ENCODE measurements around the gene LINC00237.
A peak's percentile ranks its signal among the peaks of the same experiment; 100 is the strongest.

LINC00237 gene

DNA sequence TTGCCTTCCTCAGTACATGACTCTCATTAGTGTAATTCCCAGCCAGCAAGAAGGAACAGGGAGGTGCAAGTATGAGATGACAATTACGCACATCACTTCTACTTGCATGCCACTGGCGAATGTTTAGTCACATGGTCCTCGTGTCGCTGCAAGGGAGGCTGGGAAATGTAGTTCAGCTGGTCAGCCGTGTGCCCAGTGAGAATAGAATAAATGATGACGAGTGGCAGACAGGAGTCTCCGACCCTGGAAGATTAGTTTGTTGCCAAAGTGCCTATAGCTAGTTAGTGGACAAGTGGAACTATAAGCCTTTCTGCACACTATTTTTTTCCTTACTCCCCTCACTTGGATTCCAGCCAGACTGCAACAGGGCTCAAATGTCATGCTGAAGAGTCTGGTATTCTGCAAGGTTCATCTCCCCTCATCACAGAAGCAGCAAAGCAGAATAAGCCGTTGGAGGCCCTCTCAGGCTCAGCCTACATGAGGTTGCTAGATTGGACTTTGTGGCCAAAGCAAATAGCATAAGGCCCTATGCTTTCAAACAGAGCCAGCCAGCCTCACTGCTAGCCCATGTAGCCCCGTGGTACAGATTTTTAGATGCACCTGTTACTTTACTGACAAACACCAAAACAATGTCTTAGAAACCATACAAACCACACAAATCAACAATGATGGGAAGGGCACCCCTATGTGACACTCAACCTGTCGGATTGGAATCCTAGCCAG lies 9.7 kb downstream of the LINC00237 start:
- DNase-seq (ENCODE audit: low read depth), result no peak

- no peak for DNase-seq (ENCODE audit: low read depth)
Observed at GRCh38 chr20:21092806-21093205, 13.4 kb downstream of the LINC00237 start.

DNA sequence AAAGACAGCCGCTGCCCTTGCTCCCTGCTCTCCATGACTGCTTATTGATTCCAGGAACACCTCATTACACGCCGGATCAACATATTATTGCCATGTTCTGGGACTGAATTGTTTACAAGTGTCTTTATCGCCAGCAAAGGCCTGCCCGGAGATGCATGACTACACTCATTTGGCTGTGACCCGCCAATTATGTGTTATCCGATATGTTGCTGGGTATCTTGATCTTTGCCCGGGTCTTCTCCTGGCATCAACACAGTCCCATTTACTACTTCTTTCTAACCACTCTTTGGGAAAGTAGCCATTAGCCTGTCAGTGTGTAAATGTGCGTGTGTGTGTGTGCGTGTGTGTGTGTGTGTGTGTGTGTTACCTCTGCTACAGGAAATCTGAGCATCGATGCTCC lies 15.4 kb downstream of the LINC00237 start:
- DNase-seq (ENCODE audit: low read depth), result no peak

DNA sequence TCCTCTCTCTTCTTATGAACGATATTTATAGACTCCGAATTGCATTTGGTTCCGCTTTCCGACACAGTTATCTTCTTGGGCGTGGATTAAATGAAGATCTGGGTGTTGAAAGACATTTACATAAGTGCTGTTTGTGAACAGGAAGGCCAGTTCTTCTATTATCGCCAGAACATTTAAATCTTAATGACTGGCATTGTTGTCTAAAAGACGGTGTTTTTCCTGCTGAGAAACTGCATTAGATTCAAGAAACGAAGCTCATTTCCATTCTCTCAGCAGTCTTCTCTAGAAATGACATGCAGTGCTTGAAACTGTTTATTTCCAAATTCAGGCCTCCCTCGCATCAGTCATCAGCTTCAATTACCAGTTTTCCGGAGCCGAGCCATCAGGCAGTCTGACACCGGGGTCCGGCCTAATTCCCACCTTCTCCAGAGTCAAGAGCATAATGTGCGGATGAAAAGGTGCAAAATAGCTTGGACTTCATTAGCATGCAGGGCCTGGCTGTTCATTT lies 16.0 kb downstream of the LINC00237 start:
- no peak for DNase-seq (ENCODE audit: low read depth)

DNA sequence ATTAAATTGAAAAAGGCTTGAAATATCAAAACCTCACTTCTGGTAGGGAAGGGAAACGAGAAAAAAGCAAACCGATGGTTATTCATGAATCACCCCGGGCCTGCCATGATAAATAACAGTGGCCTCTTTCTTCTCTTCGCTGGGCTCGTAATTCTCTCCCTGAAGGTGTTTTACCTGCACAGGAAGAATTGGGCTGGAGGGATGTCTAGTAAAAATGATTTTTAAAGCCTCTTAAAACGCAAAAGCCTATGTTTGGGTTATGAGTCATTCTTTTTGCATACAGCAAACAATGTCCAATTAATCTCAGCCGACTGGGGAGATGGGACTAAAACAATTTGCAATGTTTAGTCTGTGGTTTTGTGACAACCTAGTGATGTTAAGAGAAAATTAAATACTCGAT lies 16.8 kb downstream of the LINC00237 start:
- no peak for DNase-seq (ENCODE audit: low read depth)

GRCh38 chr20:21087862-21088540 lies 18.2 kb downstream of the LINC00237 start:
- no peak for DNase-seq (ENCODE audit: low read depth)

DNA sequence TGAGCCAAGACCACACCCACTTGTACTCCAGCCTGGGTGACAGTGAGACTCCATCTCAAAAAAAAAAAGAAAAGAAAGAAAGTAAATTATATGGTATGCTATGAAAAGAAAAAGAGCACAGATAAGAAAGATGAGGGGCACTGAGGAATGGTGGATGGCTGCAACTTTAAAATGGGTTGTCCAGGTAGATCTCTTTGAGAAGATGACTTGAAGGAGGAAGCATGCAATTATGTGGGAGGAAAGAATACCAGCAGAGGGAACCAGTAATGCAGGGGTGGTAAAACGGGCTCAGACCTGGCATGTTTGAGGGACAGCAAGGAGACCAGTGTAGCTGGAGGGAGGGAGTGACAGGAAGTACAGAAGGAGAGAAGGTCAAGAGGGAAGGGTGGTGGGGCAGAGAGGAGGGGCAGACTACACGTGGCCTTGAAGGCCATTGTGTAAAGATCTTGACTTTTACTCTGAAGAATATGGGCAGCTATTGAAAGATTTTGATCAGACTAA lies 22.3 kb downstream of the LINC00237 start:
- no peak for DNase-seq (ENCODE audit: low read depth)

DNA sequence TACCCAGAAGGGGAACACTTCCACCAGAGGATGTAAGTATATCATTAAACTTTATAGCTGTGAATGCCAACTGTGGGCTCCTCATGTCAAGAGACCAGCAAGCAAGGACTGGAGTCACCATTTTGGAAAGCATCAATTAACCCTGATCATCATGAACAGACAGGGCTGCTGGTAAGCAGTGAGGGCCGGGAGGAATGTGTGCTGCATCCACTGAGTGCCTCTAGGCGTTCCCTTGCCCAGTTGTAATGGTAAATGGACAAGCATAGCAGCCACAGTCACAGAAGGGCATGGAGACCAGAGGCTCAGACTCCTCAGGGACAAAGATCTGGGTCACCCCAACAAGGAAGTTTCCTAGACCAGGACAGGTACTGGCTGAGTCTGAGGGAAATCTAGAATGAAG lies 23.6 kb downstream of the LINC00237 start:
- no peak for DNase-seq (ENCODE audit: low read depth)

DNA sequence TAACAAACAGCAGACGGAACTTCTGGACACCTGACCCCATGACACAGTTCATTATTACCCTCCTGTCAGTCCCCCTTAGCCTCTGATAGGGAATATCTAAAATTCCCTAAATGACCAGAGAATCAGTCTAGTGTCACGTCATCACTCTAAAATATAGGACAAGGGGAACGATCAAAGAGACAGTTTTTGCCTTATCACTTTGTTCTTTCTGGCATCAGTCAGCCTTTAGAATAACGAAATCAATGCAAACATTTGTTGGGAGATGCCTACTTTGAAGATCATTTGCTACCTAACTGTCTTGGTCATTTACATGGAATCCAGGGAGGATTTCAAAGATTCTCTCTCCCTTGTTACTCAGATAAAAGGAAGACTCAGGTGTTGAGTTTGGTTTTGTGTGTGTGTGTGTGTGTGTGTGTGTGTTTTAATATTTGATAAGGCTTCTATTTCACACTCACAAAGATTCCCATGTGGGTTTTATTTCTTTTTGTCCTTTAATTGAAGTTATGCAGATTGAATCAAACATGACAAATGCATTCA lies 28.3 kb downstream of the LINC00237 start:
- no peak for DNase-seq (ENCODE audit: low read depth)

- DNase-seq (ENCODE audit: low read depth), result no peak
Observed at GRCh38 chr20:21076073-21076472, 30.1 kb downstream of the LINC00237 start.

DNA sequence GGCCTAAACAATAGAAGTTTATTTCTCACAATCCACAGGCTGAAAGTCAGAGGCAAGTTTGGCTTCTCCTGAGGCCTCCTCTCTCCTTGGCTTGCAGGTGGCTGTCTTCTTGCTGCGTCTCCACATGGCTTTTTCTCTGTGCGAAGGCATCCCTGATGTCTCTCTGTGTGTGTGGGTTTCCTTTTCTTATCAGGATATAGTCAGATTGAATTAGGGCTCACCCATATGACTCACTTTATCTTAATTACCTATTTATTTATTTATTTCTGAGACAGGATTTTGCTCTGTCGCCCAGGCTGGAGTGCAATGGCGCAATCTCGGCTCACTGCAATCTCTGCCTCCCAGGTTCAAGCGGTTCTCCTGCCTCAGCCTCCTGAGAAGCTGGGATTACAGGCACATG lies 30.7 kb downstream of the LINC00237 start:
- DNase-seq (ENCODE audit: low read depth), result no peak

GRCh38 chr20:21074605-21075336 lies 31.4 kb downstream of the LINC00237 start:
- no peak for DNase-seq (ENCODE audit: low read depth)

- DNase-seq (ENCODE audit: low read depth), result no peak
Observed at GRCh38 chr20:21067255-21067654, 38.9 kb downstream of the LINC00237 start.

DNA sequence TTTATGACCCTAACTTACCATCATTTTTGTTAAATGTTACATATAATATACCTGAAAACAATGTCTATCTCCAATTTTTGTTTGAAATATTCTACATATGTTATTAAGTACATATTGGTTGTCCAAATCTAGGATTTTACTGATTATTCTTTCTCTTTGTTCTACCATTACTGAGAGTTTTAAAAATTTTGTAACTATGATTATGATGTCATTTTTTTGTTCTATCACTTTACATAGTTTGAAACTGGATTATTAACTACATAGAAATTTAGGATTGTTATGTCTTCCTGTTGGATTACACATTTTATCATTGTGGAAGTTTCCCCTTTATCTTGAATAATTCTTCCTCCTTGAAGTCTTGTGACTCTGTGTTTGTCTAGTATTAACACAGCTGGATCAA lies 41.2 kb downstream of the LINC00237 start:
- DNase-seq (ENCODE audit: low read depth), result no peak

- DNase-seq (ENCODE audit: low read depth), result no peak
Observed at GRCh38 chr20:21063276-21063675, 42.9 kb downstream of the LINC00237 start.

GRCh38 chr20:21053002-21053762 lies 53.0 kb downstream of the LINC00237 start:
- DNase-seq (ENCODE audit: low read depth), result no peak

GRCh38 chr20:21052686-21053001 lies 53.5 kb downstream of the LINC00237 start:
- no peak for DNase-seq (ENCODE audit: low read depth)

- no peak for DNase-seq (ENCODE audit: low read depth)
Observed at GRCh38 chr20:21052241-21052640, 53.9 kb downstream of the LINC00237 start.

DNA sequence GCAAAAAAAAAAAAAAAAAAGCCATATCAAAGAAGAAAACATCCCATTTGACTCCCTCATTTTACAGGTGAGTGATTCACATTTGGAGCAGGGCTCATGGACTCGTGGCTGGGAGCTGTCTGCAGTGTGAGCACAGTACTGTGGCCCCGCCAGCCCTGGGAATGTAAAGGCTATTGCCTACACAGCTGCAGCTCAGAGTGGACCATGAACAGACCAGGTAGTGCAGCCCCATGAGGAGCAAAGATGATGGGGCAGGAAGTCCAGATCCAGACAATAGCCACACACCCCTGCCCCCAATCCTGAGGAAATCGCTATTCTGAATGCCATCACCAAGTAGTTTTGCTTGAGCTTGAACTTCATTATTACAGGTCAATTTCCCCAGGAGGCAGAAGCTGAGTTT lies 55.4 kb downstream of the LINC00237 start:
- no peak for DNase-seq (ENCODE audit: low read depth)

- no peak for DNase-seq (ENCODE audit: low read depth)
Observed at GRCh38 chr20:21049305-21049828, 56.8 kb downstream of the LINC00237 start.

GRCh38 chr20:21048841-21049273 lies 57.3 kb downstream of the LINC00237 start:
- DNase-seq (ENCODE audit: low read depth), result peak; percentile 23

- no peak for DNase-seq (ENCODE audit: low read depth)
Observed at GRCh38 chr20:21047981-21048380, 58.2 kb downstream of the LINC00237 start.

Measured in activated T-helper 1 cell treated with Interleukin-2 at 50 U/mL for 16 hours (primary cell).